ENCODE results near the gene PRR5. TPM values are rescaled to one million over a fixed set of nuclear protein-coding genes. Genes with fewer than 3 reads are reported as not detected.

The PRR5 gene
- total RNA-seq, 1 experiment from 2014 or later = 26.9 TPM

- Histone ChIP-seq H3K4me3 (replicated peaks in 1 of 2; ENCODE audit: low read depth in 1 of 2, low read length in 2 of 2) (peak within 1 kb of the TSS; percentile 89 to 97), H3K9ac (ENCODE audit: low read length) (peak within 1 kb of the TSS; percentile 94), H3K27ac (ENCODE audit: low read depth, low read length) (peak within 1 kb of the TSS; percentile 76), H3K4me2 (ENCODE audit: low read length) (peak within 1 kb of the TSS; percentile 93), H4K20me1 (ENCODE audit: insufficient read depth) (peaks cover 3% of the 10 kb centered on the region; the same call in 1 of the 2 replicates), H2AFZ (ENCODE audit: low read depth, low read length, poor library complexity, severe bottlenecking) (no peak within 1 kb of the TSS), H3K36me3 (ENCODE audit: control insufficient read depth in 1 of 2, insufficient read depth in 2 of 2, low read length in 2 of 2) (no peaks in the 10 kb centered on the region), H3K9me2 (ENCODE audit: insufficient read depth) (no peaks in the 10 kb centered on the region), H3K4me1 (ENCODE audit: control insufficient read depth in 1 of 2, insufficient read depth in 2 of 2, low read length in 2 of 2) (peaks cover 55 to 76% of the 10 kb centered on the region in 2 experiments), H3K27me3 (ENCODE audit: insufficient read depth, low read length) (no peaks in the 10 kb centered on the region), H3K9me3 (ENCODE audit: control insufficient read depth in 1 of 2, insufficient read depth in 1 of 2, low read depth in 1 of 2, low read length in 2 of 2) (no peaks in the 10 kb centered on the region), H3K79me2 (ENCODE audit: insufficient read depth, low read length) (peaks cover 50% of the 10 kb centered on the region)
- CTCF ChIA-PET = no interaction called here
- intact Hi-C loops (cut with micrococcal nuclease) = no loop called here
- BruUV-seq (replicated peaks) = no TSS peak
- POLR2A ChIA-PET = interaction anchor here (0.5 kb wide), 1 partner anchor 181 kb away, joined by 3 read pairs; no protein-coding TSS in a partner anchor
- peak; percentile 57 for TF ChIP-seq POLR2AphosphoS5 (IDR thresholded peaks at IDR 0.05; ENCODE audit: low read depth, low read length)
- TF ChIP-seq JUND (IDR thresholded peaks at IDR 0.05) = no peak
- TF ChIP-seq YY1 (IDR thresholded peaks at IDR 0.05; ENCODE audit: extremely low read depth, insufficient replicate concordance, low read depth, low read length) = peak; percentile 47
- TF ChIP-seq TCF7L2 (IDR thresholded peaks at IDR 0.05; ENCODE audit: borderline replicate concordance, extremely low read depth, insufficient read depth, insufficient read length) = no peak
- TF ChIP-seq SP1 (IDR thresholded peaks at IDR 0.05; ENCODE audit: low read depth) = 0 out of 2 replicates have a peak, but pooled peaks have one; percentile 14
- RAD21 ChIA-PET (ENCODE audit: low non-redundant PET in 1 of 2, low total read pairs in 2 of 2, uncharacterized antibody in 2 of 2, unreplicated experiment in 2 of 2) = interaction anchor here in 1 of 2 experiments (0.6 kb wide), 1 partner anchor 648 kb away, joined by 3 read pairs; no protein-coding TSS in a partner anchor
- ATAC-seq (peak; percentile 75), DNase-seq (ENCODE audit: low read depth, low spot score) (no peak)
Observed at GRCh38 chr22:44752285-44753188, 50.5 kb downstream of the PRR5 start, which contains the start of gene ARHGAP8. ARHGAP8 (plus strand) TSS chr22:44752575; CDS start chr22:44786528, 33,953 bp downstream.
